MM.1S (cell line): ENCODE data around the gene VPS13C.

Source experiments
- EZH2 ChIP-seq: fragments of 300-600 bp; sonication (generic); optimal IDR thresholded peaks from 2 replicates; pipeline ENCODE3; 2017; ENCODE audit warnings: low read depth, mild to moderate bottlenecking, antibody characterized with exemption, low read length, mixed read lengths
- EZH2phosphoT487 ChIP-seq: fragments of 300-600 bp; sonication (generic); IDR thresholded peaks from 2 replicates; pipeline ENCODE4 v1.6.1; 2018; ENCODE audit warnings: antibody characterized with exemption, low read length
- TF ChIP-seq, protein P1 (sequence below): fragments of 300-600 bp; sonication (generic); IDR thresholded peaks from 2 replicates; pipeline ENCODE4 v1.5.1; 2016; ENCODE audit warnings: antibody characterized with exemption, low read length, mixed read lengths

GRCh38 chr15:61828860-61829513, 231.3 kb downstream of the VPS13C start:
- TF ChIP-seq, protein P1, sequence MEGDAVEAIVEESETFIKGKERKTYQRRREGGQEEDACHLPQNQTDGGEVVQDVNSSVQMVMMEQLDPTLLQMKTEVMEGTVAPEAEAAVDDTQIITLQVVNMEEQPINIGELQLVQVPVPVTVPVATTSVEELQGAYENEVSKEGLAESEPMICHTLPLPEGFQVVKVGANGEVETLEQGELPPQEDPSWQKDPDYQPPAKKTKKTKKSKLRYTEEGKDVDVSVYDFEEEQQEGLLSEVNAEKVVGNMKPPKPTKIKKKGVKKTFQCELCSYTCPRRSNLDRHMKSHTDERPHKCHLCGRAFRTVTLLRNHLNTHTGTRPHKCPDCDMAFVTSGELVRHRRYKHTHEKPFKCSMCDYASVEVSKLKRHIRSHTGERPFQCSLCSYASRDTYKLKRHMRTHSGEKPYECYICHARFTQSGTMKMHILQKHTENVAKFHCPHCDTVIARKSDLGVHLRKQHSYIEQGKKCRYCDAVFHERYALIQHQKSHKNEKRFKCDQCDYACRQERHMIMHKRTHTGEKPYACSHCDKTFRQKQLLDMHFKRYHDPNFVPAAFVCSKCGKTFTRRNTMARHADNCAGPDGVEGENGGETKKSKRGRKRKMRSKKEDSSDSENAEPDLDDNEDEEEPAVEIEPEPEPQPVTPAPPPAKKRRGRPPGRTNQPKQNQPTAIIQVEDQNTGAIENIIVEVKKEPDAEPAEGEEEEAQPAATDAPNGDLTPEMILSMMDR, result no peak
- TF ChIP-seq EZH2 (no peak), EZH2phosphoT487 (no peak)
